HepG2 (cell line): ENCODE data around the gene ATP1A1. TPM values are rescaled to one million over a fixed set of nuclear protein-coding genes. Genes with fewer than 3 reads are reported as not detected.

Experiments used
- ATAC-seq: fragments of 200-7000 bp; cut with Tn5 transposase; 3 replicates; pipeline ENCODE4 v1.9.1; 2020; ENCODE audit warnings: mild to moderate bottlenecking, moderate library complexity
- BruUV-seq: library from RNA; stranded (reverse); fragments of 400-500 nt; replicated peaks from 2 replicates; lab custom pipeline; 2021; lab: Mats Ljungman, UMichigan
- CTCF ChIA-PET: fragments of 300-600 bp; formaldehyde crosslinking; extraction: SDS; loops from one replicate; lab custom pipeline; 2021; ENCODE audit warnings: low total read pairs, inconsistent platforms, low intra/inter-chr PET ratio; lab: Yijun Ruan, JAX
- POLR2A ChIA-PET: fragments of 350-600 bp; sonication (Branson Sonifier 250); formaldehyde crosslinking; loops from one replicate; lab custom pipeline; 2020; ENCODE audit warnings: antibody characterized with exemption, inconsistent platforms; lab: Yijun Ruan, JAX
- DNase-seq: peaks from one replicate; pipeline ENCODE4 v3.0.0-alpha.2; 2015; ENCODE audit warnings: low spot score
- FAIRE-seq: peaks from 3 replicates; lab custom pipeline; 2011; peaks lifted over from hg19 to GRCh38; lab: Jason Lieb, UNC
- H2AFZ ChIP-seq: one replicate; pipeline ENCODE4 v1.6.1; 2011; ENCODE audit warnings: low read length, inconsistent platforms
- H3K27ac ChIP-seq: fragments of 300-600 bp; 3 replicates; pipeline ENCODE4 v1.8.0; 2011; ENCODE audit warnings: mixed run types, mild to moderate bottlenecking, mixed read lengths, low read length, inconsistent platforms; ENCODE audit not compliant: insufficient read depth; ENCODE audit errors: extremely low read length
- H3K27me3 ChIP-seq, 2 experiments: fragments of 200-600 bp in 1 of 2; 2 replicates in 1 of 2; 3 replicates in 1 of 2; pipeline versions ENCODE4 v1.6.0 to v1.8.0; 2011; ENCODE audit warnings: low read length in 2 of 2, mild to moderate bottlenecking in 2 of 2, moderate library complexity in 2 of 2, inconsistent platforms in 1 of 2; ENCODE audit not compliant: insufficient read depth in 2 of 2, control insufficient read depth in 1 of 2
- H3K36me3 ChIP-seq, 2 experiments: fragments of 200-600 bp in 1 of 2; replicated peaks in 1 of 2; 2 replicates in 1 of 2; 3 replicates in 1 of 2; pipeline versions ENCODE4 v1.5.1 to v1.8.0; 2011; ENCODE audit warnings: low read length in 2 of 2, inconsistent platforms in 1 of 2; ENCODE audit not compliant: insufficient read depth in 2 of 2, control insufficient read depth in 1 of 2
- H3K4me1 ChIP-seq: 2 replicates; pipeline ENCODE4 v1.5.1; 2012; ENCODE audit warnings: low read length, inconsistent platforms; ENCODE audit not compliant: insufficient read depth
- H3K4me2 ChIP-seq: 2 replicates; pipeline ENCODE4 v1.6.0; 2011; ENCODE audit warnings: low read depth, low read length, inconsistent platforms
- H3K4me3 ChIP-seq, 3 experiments: fragments of 200-600 bp in 1 of 3; sonication (generic), shearing (Covaris generic) in 1 of 3; replicated peaks in 1 of 3; 2 replicates each; pipeline ENCODE4 v1.5.1; 2011 to 2016; ENCODE audit warnings: low read length in 3 of 3, inconsistent platforms in 2 of 3, low read depth in 2 of 3, mild to moderate bottlenecking in 2 of 3, control low read depth in 1 of 3, mixed read lengths in 1 of 3; ENCODE audit not compliant: insufficient read depth in 1 of 3
- H3K79me2 ChIP-seq: one replicate; pipeline ENCODE4 v1.6.1; 2011; ENCODE audit warnings: low read length, inconsistent platforms; ENCODE audit not compliant: insufficient read depth
- H3K9ac ChIP-seq: 2 replicates; pipeline ENCODE4 v1.6.0; 2011; ENCODE audit warnings: mild to moderate bottlenecking, low read depth, low read length, inconsistent platforms; ENCODE audit not compliant: insufficient read depth
- H3K9me3 ChIP-seq: 2 replicates; pipeline ENCODE4 v1.5.1; 2012; ENCODE audit warnings: mild to moderate bottlenecking, low read length
- H4K20me1 ChIP-seq: 2 replicates; pipeline ENCODE4 v1.6.0; 2011; ENCODE audit warnings: inconsistent platforms, mild to moderate bottlenecking, low read length, moderate library complexity; ENCODE audit not compliant: insufficient read depth
- GATAD2A ChIP-seq: IDR thresholded peaks from 2 replicates; pipeline ENCODE4 v1.6.1; 2016
- HNF4G ChIP-seq, 2 experiments: sonication (generic) in 1 of 2; formaldehyde crosslinking in 1 of 2; IDR thresholded peaks; 2 replicates each; pipeline versions ENCODE4 v1.4.0 to v1.6.1; 2011 to 2020; ENCODE audit warnings: borderline replicate concordance in 2 of 2, low read depth in 2 of 2, mild to moderate bottlenecking in 2 of 2, low read length in 1 of 2, missing genetic modification reagents in 1 of 2, moderate library complexity in 1 of 2
- KMT2B ChIP-seq: IDR thresholded peaks from 2 replicates; pipeline ENCODE4 v1.6.1; 2016; ENCODE audit warnings: missing genetic modification reagents, missing compliant biosample characterization
- MLLT10 ChIP-seq: sonication (generic); formaldehyde crosslinking; IDR thresholded peaks from 2 replicates; pipeline ENCODE4 v1.4.0; 2020; ENCODE audit warnings: missing genetic modification reagents
- PHB2 ChIP-seq: fragments of 450-650 bp; IDR thresholded peaks from 2 replicates; pipeline ENCODE4 v1.6.1; 2018; ENCODE audit not compliant: partially characterized antibody
- POGZ ChIP-seq: sonication (generic); formaldehyde crosslinking; IDR thresholded peaks from 2 replicates; pipeline ENCODE4 v1.4.0; 2020; ENCODE audit warnings: mild to moderate bottlenecking, missing genetic modification reagents
- POLR2AphosphoS2 ChIP-seq: IDR thresholded peaks from 2 replicates; pipeline ENCODE4 v1.6.1; 2011; ENCODE audit warnings: low read depth, low read length, improper control_type of control experiment
- SOX13 ChIP-seq, 3 experiments: fragments of 450-650 bp in 1 of 3; sonication (generic) in 1 of 3; formaldehyde crosslinking in 1 of 3; IDR thresholded peaks in 2 of 3; conservative IDR thresholded peaks in 1 of 3; 2 replicates each; pipeline versions ENCODE4 v1.5.0 to v1.6.1; 2016 to 2020; ENCODE audit warnings: antibody characterized with exemption in 1 of 3, mild to moderate bottlenecking in 1 of 3, missing compliant biosample characterization in 1 of 3, missing genetic modification reagents in 1 of 3, moderate library complexity in 1 of 3
- SOX6 ChIP-seq, 2 experiments: fragments of 450-650 bp in 1 of 2; sonication (generic) in 1 of 2; formaldehyde crosslinking in 1 of 2; IDR thresholded peaks; 2 replicates each; pipeline versions ENCODE4 v1.4.0 to v1.6.1; 2017 to 2020; ENCODE audit warnings: antibody characterized with exemption in 1 of 2, mild to moderate bottlenecking in 1 of 2, missing genetic modification reagents in 1 of 2
- TARDBP ChIP-seq: sonication (generic); formaldehyde crosslinking; IDR thresholded peaks from 2 replicates; pipeline ENCODE4 v1.8.0; 2022; ENCODE audit warnings: mild to moderate bottlenecking, missing genetic modification reagents
- ZBTB7B ChIP-seq: sonication (generic); formaldehyde crosslinking; IDR thresholded peaks from 2 replicates; pipeline ENCODE4 v1.4.0; 2020; ENCODE audit warnings: missing genetic modification reagents
- ZC3H13 ChIP-seq: sonication (generic); formaldehyde crosslinking; IDR thresholded peaks from 2 replicates; pipeline ENCODE4 v1.8.1; 2023; ENCODE audit warnings: mild to moderate bottlenecking, missing genetic modification reagents, moderate library complexity
- ZNF207 ChIP-seq: fragments of 450-650 bp; IDR thresholded peaks from 2 replicates; pipeline ENCODE4 v1.6.1; 2016; ENCODE audit warnings: antibody characterized with exemption, borderline replicate concordance
- ZNF225 ChIP-seq: sonication (generic); formaldehyde crosslinking; IDR thresholded peaks from 2 replicates; pipeline ENCODE4 v1.4.0; 2020; ENCODE audit warnings: mild to moderate bottlenecking, missing genetic modification reagents
- ZNF256 ChIP-seq: sonication (generic); formaldehyde crosslinking; conservative IDR thresholded peaks from 2 replicates; pipeline ENCODE4 v1.4.0; 2020; ENCODE audit warnings: missing genetic modification reagents
- ZNF30 ChIP-seq: sonication (generic); formaldehyde crosslinking; IDR thresholded peaks from 2 replicates; pipeline ENCODE4 v1.5.0; 2020; ENCODE audit warnings: mild to moderate bottlenecking, missing genetic modification reagents
- ZNF331 ChIP-seq: sonication (generic); formaldehyde crosslinking; IDR thresholded peaks from 2 replicates; pipeline ENCODE4 v1.4.0; 2020; ENCODE audit warnings: missing genetic modification reagents
- WGBS: methylation state at CpG from one replicate; pipeline ENCODE4 v1.1.6; 2017; ENCODE audit warnings: low lambda C conversion rate; 5-methylcytosine and 5-hydroxymethylcytosine counted together
- in situ Hi-C: cut with HindIII; loops from 2 replicates; pipeline ENCODE4 v1.10.0; 2017; ENCODE audit warnings: low pct_unique_long_range_greater_than_20kb; ENCODE audit not compliant: extremely low pct_ligation_motif_present
- intact Hi-C: fragments of 100-400 bp; cut with micrococcal nuclease; formaldehyde crosslinking; loops from one replicate; pipeline ENCODE4 v1.10.0; 2022; ENCODE audit not compliant: unreplicated experiment
- polyA plus RNA-seq, 8 experiments: library from polyadenylated mRNA; depleted of rRNA in 3 of 8; stranded (reverse) in 7 of 8; unstranded in 1 of 8; fragments of >200 nt; fragmentation: Illumina TruSeq in 4 of 8; extraction: Trizol in 4 of 8; gene quantifications; 2 replicates each; pipeline versions ENCODE4 v1.2.1 to v1.2.3, GENCODE V29; 2011 to 2016; ENCODE audit warnings: low read depth in 4 of 8, missing spikeins in 1 of 8, mixed read lengths in 1 of 8; ENCODE audit not compliant: insufficient read depth in 1 of 8
- total RNA-seq, 5 experiments: library from RNA; depleted of rRNA; stranded (reverse); fragments of >200 nt; fragmentation: Illumina TruSeq; extraction: Trizol; gene quantifications; 2 replicates each; pipeline ENCODE4 v1.2.3, GENCODE V29; 2016; ENCODE audit warnings: low read depth in 1 of 5

Gene ATP1A1
- total and polyA plus RNA-seq, 2 of the 13 experiments (the other 11 are each of a cell fraction or from before 2014, with no cell fraction given), result 280 to 705 TPM

DNA sequence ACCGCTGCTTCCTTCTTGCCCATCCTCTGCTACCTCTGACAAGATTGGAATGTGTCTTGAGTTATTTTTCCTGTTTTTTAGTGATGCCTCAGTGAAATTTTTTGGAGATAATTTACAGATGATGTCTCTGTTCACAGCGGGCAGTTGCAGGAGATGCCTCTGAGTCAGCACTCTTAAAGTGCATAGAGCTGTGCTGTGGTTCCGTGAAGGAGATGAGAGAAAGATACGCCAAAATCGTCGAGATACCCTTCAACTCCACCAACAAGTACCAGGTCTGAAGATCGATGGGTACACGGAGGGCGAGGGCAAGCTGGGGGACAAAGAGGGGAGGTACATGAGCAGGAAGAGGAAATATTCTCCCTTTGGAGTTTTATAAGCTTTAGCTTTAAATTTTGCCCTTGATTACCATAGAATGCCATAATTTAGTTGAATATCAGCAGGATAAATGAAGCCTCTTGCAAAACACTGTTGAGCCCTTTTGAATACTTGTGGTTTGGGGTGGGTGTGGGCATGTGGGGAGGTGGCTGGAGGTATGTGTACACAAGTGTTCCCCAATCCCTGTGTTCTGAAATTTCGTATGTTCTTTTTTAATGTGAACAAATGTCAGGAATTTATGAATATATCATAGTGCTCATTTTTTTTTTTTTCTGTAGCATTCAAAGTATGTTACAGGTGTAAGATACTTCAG, 19.8 kb downstream of the ATP1A1 start:
- WGBS, result 96% methylated on average over 10 of the region's 10 CpGs
- H3K4me1 ChIP-seq, result peaks cover 37% of the 10 kb centered on the region
- POLR2A ChIA-PET, result interaction anchor here (0.9 kb wide), 1 partner anchor 17 kb away, joined by 3 read pairs; no protein-coding TSS in a partner anchor
- H3K9ac ChIP-seq, result no peak overlapping the region
- no peak for TF ChIP-seq POLR2AphosphoS2
- TF ChIP-seq MLLT10 (CRISPR knock-in tag), result no peak
- TF ChIP-seq ZNF207, result no peak
- FAIRE-seq, result no peak
- peaks cover 4% of the 10 kb centered on the region for H4K20me1 ChIP-seq
- ATAC-seq, result no peak
- no peak overlapping the region for H3K4me3 ChIP-seq
- no peak overlapping the region for H3K4me2 ChIP-seq
- H3K36me3 ChIP-seq, result peaks cover 42 to 98% of the 10 kb centered on the region in 2 experiments
- no peaks in the 10 kb centered on the region for H3K27me3 ChIP-seq
- peaks cover 8% of the 10 kb centered on the region for H3K79me2 ChIP-seq
- H3K9me3 ChIP-seq, result no peaks in the 10 kb centered on the region
- H2AFZ ChIP-seq, result no peak overlapping the region
- intact Hi-C loops (loop anchor here (5.0 kb wide), 1 partner anchor 256 kb away; no protein-coding TSS in a partner anchor), in situ Hi-C loops (no loop called here)
- no TSS peak for BruUV-seq
- CTCF ChIA-PET, result no interaction called here
- H3K27ac ChIP-seq, result no peak overlapping the region
- no peak for DNase-seq

DNA sequence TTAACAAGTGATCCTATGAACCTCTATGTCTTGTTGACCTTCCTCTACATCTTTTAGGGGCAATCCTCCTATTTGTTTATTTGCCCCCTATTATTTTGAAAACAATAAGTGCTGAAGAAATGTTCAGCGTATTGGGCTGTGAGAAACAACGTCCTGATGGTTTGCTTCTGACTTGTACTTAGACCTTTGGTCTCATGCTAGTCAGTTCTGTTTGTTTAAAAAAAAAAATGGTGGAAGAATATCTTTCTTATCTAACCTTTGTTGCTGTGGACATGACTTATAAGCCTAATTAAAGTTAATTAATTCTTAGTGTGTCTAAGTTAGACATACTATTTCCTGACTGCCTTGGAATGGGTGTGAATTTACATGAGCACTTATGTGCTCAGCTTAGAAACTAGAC, 20.7 kb downstream of the ATP1A1 start:
- no peak overlapping the region for H3K4me2 ChIP-seq
- in situ Hi-C loops (no loop called here), intact Hi-C loops (loop anchor here (5.0 kb wide), 1 partner anchor 256 kb away; no protein-coding TSS in a partner anchor)
- peak; percentile 33; the same call in 1 of the 3 replicates for ATAC-seq
- no peak overlapping the region for H3K4me3 ChIP-seq
- H3K27me3 ChIP-seq, result no peaks in the 10 kb centered on the region
- FAIRE-seq, result no peak
- DNase-seq, result no peak
- ChIA-PET POLR2A (interaction anchor here (0.9 kb wide), 1 partner anchor 18 kb away, joined by 3 read pairs; no protein-coding TSS in a partner anchor), CTCF (no interaction called here)
- H3K4me1 ChIP-seq, result peaks cover 37% of the 10 kb centered on the region
- no peaks in the 10 kb centered on the region for H3K9me3 ChIP-seq
- BruUV-seq, result no TSS peak
- H3K27ac ChIP-seq, result peak overlapping the region; percentile 41
- H3K9ac ChIP-seq, result no peak overlapping the region
- peaks cover 4% of the 10 kb centered on the region for H4K20me1 ChIP-seq
- no peak overlapping the region for H2AFZ ChIP-seq
- WGBS, result 38% methylated on average over 2 of the region's 2 CpGs
- H3K36me3 ChIP-seq, result peaks cover 46 to 98% of the 10 kb centered on the region in 2 experiments
- peaks cover 8% of the 10 kb centered on the region for H3K79me2 ChIP-seq
- TF ChIP-seq ZC3H13 (CRISPR knock-in tag) (no peak), ZBTB7B (CRISPR knock-in tag) (no peak), SOX13 (IDR thresholded peaks at IDR 0.05) (no peak), SOX13 (CRISPR knock-in tag; conservative IDR thresholded peaks at IDR 0.05 in 1 of 2, IDR thresholded peaks at IDR 0.05 in 1 of 2) (peak in 1 of 2 experiments; percentile 76; a peak in 2 of 4 replicates), TARDBP (CRISPR knock-in tag) (no peak), GATAD2A (peak; percentile 33; the same call in 1 of the 2 replicates), KMT2B (no peak), ZNF331 (CRISPR knock-in tag) (no peak), ZNF30 (CRISPR knock-in tag) (no peak), POGZ (CRISPR knock-in tag) (no peak), HNF4G (IDR thresholded peaks at IDR 0.05; ENCODE audit: borderline replicate concordance, low read depth, low read length) (peak; percentile 47; the same call in 1 of the 2 replicates), HNF4G (CRISPR knock-in tag; IDR thresholded peaks at IDR 0.05; ENCODE audit: borderline replicate concordance, low read depth) (no peak), PHB2 (no peak), SOX6 (IDR thresholded peaks at IDR 0.05) (no peak), SOX6 (CRISPR knock-in tag; IDR thresholded peaks at IDR 0.05) (peak; percentile 74), ZNF256 (CRISPR knock-in tag) (no peak), ZNF225 (CRISPR knock-in tag) (no peak)
